GM21526 (cell line): Measurements from ENCODE around the gene GJA5.

ENCODE experiments used
- ATAC-seq: cut with Tn5 transposase; IDR thresholded peaks from one replicate; pipeline ENCODE4 v1.9.1; 2021; ENCODE audit warnings: moderate library complexity; ENCODE audit not compliant: unreplicated experiment, low FRiP score

Gene GJA5

GRCh38 chr1:147760481-147761260, at the start of gene GJA5:
GJA5 (minus strand) TSS chr1:147760602; CDS start chr1:147759238, 1,364 bp downstream.
- no peak for ATAC-seq

GRCh38 chr1:147809236-147809635, 48.8 kb upstream of the GJA5 start:
- no peak for ATAC-seq

GRCh38 chr1:147808025-147808424, 47.6 kb upstream of the GJA5 start:
- no peak for ATAC-seq

GRCh38 chr1:147807405-147807804, 47.0 kb upstream of the GJA5 start:
- ATAC-seq, result no peak

GRCh38 chr1:147804942-147805723, 44.7 kb upstream of the GJA5 start:
- ATAC-seq, result no peak

GRCh38 chr1:147800804-147801203, 40.4 kb upstream of the GJA5 start:
- no peak for ATAC-seq

GRCh38 chr1:147798731-147799130, 38.3 kb upstream of the GJA5 start:
- ATAC-seq, result no peak

- ATAC-seq, result no peak
Measured at GRCh38 chr1:147794570-147794969, 34.2 kb upstream of the GJA5 start.

- ATAC-seq, result no peak
Measured at GRCh38 chr1:147791876-147792275, 31.5 kb upstream of the GJA5 start.

GRCh38 chr1:147787765-147788164, 27.4 kb upstream of the GJA5 start:
- ATAC-seq, result no peak

- no peak for ATAC-seq
Measured at GRCh38 chr1:147786536-147786935, 26.1 kb upstream of the GJA5 start.

- no peak for ATAC-seq
Measured at GRCh38 chr1:147785794-147786506, 25.5 kb upstream of the GJA5 start.

- no peak for ATAC-seq
Measured at GRCh38 chr1:147784941-147785340, 24.5 kb upstream of the GJA5 start.

GRCh38 chr1:147781056-147781471, 20.7 kb upstream of the GJA5 start:
- ATAC-seq, result no peak

GRCh38 chr1:147777694-147778093, 17.3 kb upstream of the GJA5 start:
- ATAC-seq, result no peak

- no peak for ATAC-seq
Measured at GRCh38 chr1:147773215-147773715, 12.9 kb upstream of the GJA5 start.

GRCh38 chr1:147772570-147772969, 12.2 kb upstream of the GJA5 start:
- no peak for ATAC-seq

GRCh38 chr1:147771226-147772125, 11.1 kb upstream of the GJA5 start:
- ATAC-seq, result no peak

GRCh38 chr1:147769106-147769505, 8.7 kb upstream of the GJA5 start:
- no peak for ATAC-seq

GRCh38 chr1:147768582-147768981, 8.2 kb upstream of the GJA5 start:
- no peak for ATAC-seq
